Mammary epithelial cell (primary cell): ENCODE results near the gene ANK3.

Source experiments
- EZH2 ChIP-seq: IDR thresholded peaks from 2 replicates; pipeline ENCODE4 v1.6.1; 2012; ENCODE audit warnings: low read length, inconsistent platforms, borderline replicate concordance
- TF ChIP-seq, protein P1 (sequence below), 2 donors: IDR thresholded peaks in 1 of 2; conservative IDR thresholded peaks in 1 of 2; 2 replicates each; pipeline ENCODE4 v1.5.1; 2011 to 2012; ENCODE audit warnings: inconsistent platforms in 2 of 2, low read length in 2 of 2, mild to moderate bottlenecking in 2 of 2, control low read depth in 1 of 2, low read depth in 1 of 2; ENCODE audit not compliant: insufficient read depth in 1 of 2; ENCODE audit errors: extremely low read depth in 1 of 2

DNA sequence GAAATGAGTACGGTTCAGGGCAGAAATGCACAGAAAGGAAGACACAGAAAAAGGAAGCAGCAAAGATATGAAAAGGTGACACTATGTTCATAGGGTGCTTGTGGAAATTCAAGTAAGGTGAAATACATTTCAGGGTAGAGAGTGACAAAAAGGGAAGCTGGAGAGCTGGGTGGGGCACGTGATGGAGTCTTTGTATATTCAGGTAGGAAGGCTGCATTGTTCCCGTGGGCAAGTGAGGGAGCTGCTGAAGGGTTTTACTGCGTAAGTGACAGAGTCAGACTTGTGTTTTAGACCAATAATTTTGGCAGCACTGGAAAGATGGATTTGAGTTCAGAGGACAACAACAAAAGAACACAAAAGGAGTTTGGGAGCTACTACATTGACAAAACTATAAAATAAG is 35.3 kb upstream of the ANK3 start:
- TF ChIP-seq, protein P1, sequence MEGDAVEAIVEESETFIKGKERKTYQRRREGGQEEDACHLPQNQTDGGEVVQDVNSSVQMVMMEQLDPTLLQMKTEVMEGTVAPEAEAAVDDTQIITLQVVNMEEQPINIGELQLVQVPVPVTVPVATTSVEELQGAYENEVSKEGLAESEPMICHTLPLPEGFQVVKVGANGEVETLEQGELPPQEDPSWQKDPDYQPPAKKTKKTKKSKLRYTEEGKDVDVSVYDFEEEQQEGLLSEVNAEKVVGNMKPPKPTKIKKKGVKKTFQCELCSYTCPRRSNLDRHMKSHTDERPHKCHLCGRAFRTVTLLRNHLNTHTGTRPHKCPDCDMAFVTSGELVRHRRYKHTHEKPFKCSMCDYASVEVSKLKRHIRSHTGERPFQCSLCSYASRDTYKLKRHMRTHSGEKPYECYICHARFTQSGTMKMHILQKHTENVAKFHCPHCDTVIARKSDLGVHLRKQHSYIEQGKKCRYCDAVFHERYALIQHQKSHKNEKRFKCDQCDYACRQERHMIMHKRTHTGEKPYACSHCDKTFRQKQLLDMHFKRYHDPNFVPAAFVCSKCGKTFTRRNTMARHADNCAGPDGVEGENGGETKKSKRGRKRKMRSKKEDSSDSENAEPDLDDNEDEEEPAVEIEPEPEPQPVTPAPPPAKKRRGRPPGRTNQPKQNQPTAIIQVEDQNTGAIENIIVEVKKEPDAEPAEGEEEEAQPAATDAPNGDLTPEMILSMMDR (conservative IDR thresholded peaks at IDR 0.05 in 1 of 2, IDR thresholded peaks at IDR 0.05 in 1 of 2; ENCODE audit: extremely low read depth in 1 of 2, insufficient read depth in 1 of 2, low read depth in 1 of 2, low read length in 2 of 2) = no peak
- no peak for TF ChIP-seq EZH2
